ENCODE results near the gene ZBTB7C.

ZBTB7C gene

GRCh38 chr18:48085781-48086487 is 323.2 kb downstream of the ZBTB7C start:
- no peak for DNase-seq (ENCODE audit: low spot score)
- TF ChIP-seq, protein P1, sequence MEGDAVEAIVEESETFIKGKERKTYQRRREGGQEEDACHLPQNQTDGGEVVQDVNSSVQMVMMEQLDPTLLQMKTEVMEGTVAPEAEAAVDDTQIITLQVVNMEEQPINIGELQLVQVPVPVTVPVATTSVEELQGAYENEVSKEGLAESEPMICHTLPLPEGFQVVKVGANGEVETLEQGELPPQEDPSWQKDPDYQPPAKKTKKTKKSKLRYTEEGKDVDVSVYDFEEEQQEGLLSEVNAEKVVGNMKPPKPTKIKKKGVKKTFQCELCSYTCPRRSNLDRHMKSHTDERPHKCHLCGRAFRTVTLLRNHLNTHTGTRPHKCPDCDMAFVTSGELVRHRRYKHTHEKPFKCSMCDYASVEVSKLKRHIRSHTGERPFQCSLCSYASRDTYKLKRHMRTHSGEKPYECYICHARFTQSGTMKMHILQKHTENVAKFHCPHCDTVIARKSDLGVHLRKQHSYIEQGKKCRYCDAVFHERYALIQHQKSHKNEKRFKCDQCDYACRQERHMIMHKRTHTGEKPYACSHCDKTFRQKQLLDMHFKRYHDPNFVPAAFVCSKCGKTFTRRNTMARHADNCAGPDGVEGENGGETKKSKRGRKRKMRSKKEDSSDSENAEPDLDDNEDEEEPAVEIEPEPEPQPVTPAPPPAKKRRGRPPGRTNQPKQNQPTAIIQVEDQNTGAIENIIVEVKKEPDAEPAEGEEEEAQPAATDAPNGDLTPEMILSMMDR (IDR thresholded peaks at IDR 0.05; ENCODE audit: borderline replicate concordance, control extremely low read depth, extremely low read depth, insufficient read depth, missing control alignments), result no peak
- in situ Hi-C loops (cut with MboI; ENCODE audit: low sequenced_read_pairs, unreplicated experiment), result no loop called here

- no peak for DNase-seq (ENCODE audit: low spot score)
- in situ Hi-C loops (cut with MboI; ENCODE audit: low sequenced_read_pairs, unreplicated experiment), result no loop called here
- TF ChIP-seq, protein P1 (IDR thresholded peaks at IDR 0.05; ENCODE audit: borderline replicate concordance, control extremely low read depth, extremely low read depth, insufficient read depth, missing control alignments), result no peak
Observed at GRCh38 chr18:48084858-48085257, 324.3 kb downstream of the ZBTB7C start.

DNA sequence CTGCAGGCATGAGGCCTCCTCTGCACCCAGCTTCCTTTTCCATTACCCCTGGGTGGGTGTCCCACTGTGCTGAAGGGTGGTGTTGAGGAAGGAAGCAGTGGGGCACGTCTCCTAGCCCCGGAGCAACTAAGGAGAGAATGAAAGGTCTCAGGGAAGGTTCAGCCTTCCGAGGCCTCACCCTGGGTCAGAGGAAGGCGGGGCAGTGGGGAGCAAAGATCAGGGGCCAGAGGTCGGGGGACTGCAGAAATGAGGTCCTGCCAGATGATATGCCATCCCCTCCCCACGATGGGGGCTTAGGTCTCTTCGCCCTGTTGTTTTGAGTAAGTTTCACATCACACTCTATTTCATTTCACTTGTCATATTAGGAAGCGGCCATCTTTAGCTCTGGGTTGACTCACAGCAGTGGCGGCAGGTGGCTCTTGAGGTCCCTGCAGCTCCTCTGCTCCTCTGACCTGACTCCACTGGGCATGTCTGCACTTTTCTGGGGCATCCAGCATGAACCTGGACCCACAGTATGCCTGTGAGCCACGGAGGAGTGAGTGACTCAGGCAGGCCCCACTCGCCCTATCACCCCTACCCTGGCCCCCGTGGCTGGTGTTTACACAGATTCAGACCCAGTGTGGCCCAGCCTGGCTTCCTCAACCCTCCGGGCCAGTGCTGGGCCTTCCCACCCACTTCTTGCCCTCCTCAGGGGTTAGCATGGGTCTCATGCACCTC is 325.0 kb downstream of the ZBTB7C start:
- DNase-seq (ENCODE audit: low spot score), result no peak
- TF ChIP-seq, protein P1 (IDR thresholded peaks at IDR 0.05; ENCODE audit: borderline replicate concordance, control extremely low read depth, extremely low read depth, insufficient read depth, missing control alignments), result no peak
- in situ Hi-C loops (cut with MboI; ENCODE audit: low sequenced_read_pairs, unreplicated experiment), result no loop called here

DNA sequence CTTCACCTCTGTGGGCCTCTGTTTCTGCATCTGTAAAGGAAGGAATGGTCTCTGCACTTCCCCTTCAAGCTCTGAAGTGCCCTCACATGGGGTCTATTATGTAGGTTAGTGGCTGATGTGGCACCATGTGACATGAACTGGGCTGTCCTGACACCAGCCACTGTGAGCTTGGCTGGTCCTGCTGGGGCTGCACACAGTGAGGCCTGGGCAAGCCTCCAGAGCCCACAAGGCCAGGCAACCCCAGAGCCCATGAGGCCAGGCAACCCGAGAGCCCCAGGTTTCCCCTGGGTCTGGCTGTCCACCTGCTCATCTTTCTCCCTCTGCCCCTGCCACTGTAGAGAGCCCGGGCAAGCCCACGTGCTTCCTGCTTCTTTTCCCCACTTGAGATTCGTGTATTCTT is 328.6 kb downstream of the ZBTB7C start:
- TF ChIP-seq, protein P1 (IDR thresholded peaks at IDR 0.05; ENCODE audit: borderline replicate concordance, control extremely low read depth, extremely low read depth, insufficient read depth, missing control alignments), result no peak
- no peak for DNase-seq (ENCODE audit: low spot score)
- in situ Hi-C loops (cut with MboI; ENCODE audit: low sequenced_read_pairs, unreplicated experiment), result no loop called here

GRCh38 chr18:48079885-48080284 is 329.3 kb downstream of the ZBTB7C start:
- no peak for DNase-seq (ENCODE audit: low spot score)
- TF ChIP-seq, protein P1 (IDR thresholded peaks at IDR 0.05; ENCODE audit: borderline replicate concordance, control extremely low read depth, extremely low read depth, insufficient read depth, missing control alignments), result no peak
- in situ Hi-C loops (cut with MboI; ENCODE audit: low sequenced_read_pairs, unreplicated experiment), result no loop called here

GRCh38 chr18:48078448-48078847 is 330.7 kb downstream of the ZBTB7C start:
- in situ Hi-C loops (cut with MboI; ENCODE audit: low sequenced_read_pairs, unreplicated experiment), result no loop called here
- TF ChIP-seq, protein P1 (IDR thresholded peaks at IDR 0.05; ENCODE audit: borderline replicate concordance, control extremely low read depth, extremely low read depth, insufficient read depth, missing control alignments), result no peak
- DNase-seq (ENCODE audit: low spot score), result no peak
